IMR-90 (cell line): Measurements from ENCODE around the gene VPS39. TPM values are rescaled to one million over a fixed set of nuclear protein-coding genes. Genes with fewer than 3 reads are reported as not detected.

Experiments
- ATAC-seq: fragments of 200-7000 bp; cut with Tn5 transposase; 2 replicates; pipeline ENCODE4 v1.9.1; 2020; ENCODE audit warnings: low read depth, mild to moderate bottlenecking, moderate library complexity
- BruUV-seq: library from RNA; stranded (reverse); fragments of 400-500 nt; replicated peaks from 2 replicates; lab custom pipeline; 2021; lab: Mats Ljungman, UMichigan
- CTCF ChIA-PET: fragments of 300-600 bp; formaldehyde crosslinking; extraction: SDS; loops from one replicate; lab custom pipeline; 2021; ENCODE audit warnings: antibody characterized with exemption; lab: Yijun Ruan, JAX
- POLR2A ChIA-PET: fragments of 300-600 bp; sonication (Branson Sonifier 250); formaldehyde crosslinking; loops from one replicate; lab custom pipeline; 2022; ENCODE audit warnings: antibody characterized with exemption; ENCODE audit not compliant: unreplicated experiment; lab: Charles Lee
- DNase-seq: peaks from one replicate; pipeline ENCODE4 v3.0.0; 2013
- H2AFZ ChIP-seq: replicated peaks from 2 replicates; pipeline ENCODE3; 2013; ENCODE audit warnings: low read length, mild to moderate bottlenecking; ENCODE audit not compliant: poor library complexity
- H2AK5ac ChIP-seq: 2 replicates; pipeline ENCODE4 v1.6.1; 2013; ENCODE audit warnings: low read depth, low read length, inconsistent platforms
- H2AK9ac ChIP-seq: replicated peaks from 2 replicates; pipeline ENCODE3; 2013; ENCODE audit warnings: mild to moderate bottlenecking, low read depth, low read length, moderate library complexity; ENCODE audit not compliant: poor library complexity
- H2BK120ac ChIP-seq: 2 replicates; pipeline ENCODE4 v1.6.1; 2013; ENCODE audit warnings: low read depth, low read length, inconsistent platforms
- H2BK15ac ChIP-seq: 3 replicates; pipeline ENCODE4 v1.6.1; 2013; ENCODE audit warnings: low read depth, low read length, inconsistent platforms
- H2BK20ac ChIP-seq: 2 replicates; pipeline ENCODE4 v1.6.1; 2013; ENCODE audit warnings: low read depth, mild to moderate bottlenecking, inconsistent platforms, low read length, moderate library complexity
- H2BK5ac ChIP-seq: 2 replicates; pipeline ENCODE4 v1.6.1; 2013; ENCODE audit warnings: mild to moderate bottlenecking, low read depth, low read length, inconsistent platforms; ENCODE audit not compliant: poor library complexity, severe bottlenecking
- H3K14ac ChIP-seq: replicated peaks from 2 replicates; pipeline ENCODE4 v1.6.1; 2013; ENCODE audit warnings: low read depth, low read length, inconsistent platforms
- H3K18ac ChIP-seq: 2 replicates; pipeline ENCODE4 v1.6.1; 2013; ENCODE audit warnings: low read depth, low read length, control low read depth
- H3K23ac ChIP-seq: 2 replicates; pipeline ENCODE4 v1.6.1; 2013; ENCODE audit warnings: low read depth, low read length, inconsistent platforms
- H3K27ac ChIP-seq: 2 replicates; pipeline ENCODE4 v1.5.1; 2013; ENCODE audit warnings: mild to moderate bottlenecking, control low read depth, low read length; ENCODE audit not compliant: insufficient read depth
- H3K27me3 ChIP-seq: 2 replicates; pipeline ENCODE4 v1.6.1; 2013; ENCODE audit warnings: low read length; ENCODE audit not compliant: control insufficient read depth, insufficient read depth
- H3K36me3 ChIP-seq: 2 replicates; pipeline ENCODE4 v1.6.1; 2013; ENCODE audit warnings: low read length, mixed read lengths; ENCODE audit not compliant: control insufficient read depth, insufficient read depth
- H3K4ac ChIP-seq: 2 replicates; pipeline ENCODE4 v1.6.1; 2013; ENCODE audit warnings: low read depth, low read length, inconsistent platforms
- H3K4me1 ChIP-seq: 2 replicates; pipeline ENCODE4 v1.6.1; 2013; ENCODE audit warnings: low read length, mixed read lengths; ENCODE audit not compliant: control insufficient read depth, insufficient read depth
- H3K4me2 ChIP-seq: 2 replicates; pipeline ENCODE4 v1.6.1; 2013; ENCODE audit warnings: low read depth, mild to moderate bottlenecking, control low read depth, low read length, moderate library complexity
- H3K4me3 ChIP-seq: 2 replicates; pipeline ENCODE4 v1.5.1; 2013; ENCODE audit warnings: low read depth, mild to moderate bottlenecking, control low read depth, low read length, moderate library complexity; ENCODE audit not compliant: insufficient read depth
- H3K56ac ChIP-seq: 2 replicates; pipeline ENCODE4 v1.6.1; 2013; ENCODE audit warnings: low read length, inconsistent platforms; ENCODE audit not compliant: insufficient read depth; ENCODE audit errors: extremely low read depth
- H3K79me1 ChIP-seq, 2 experiments: 2 replicates each; pipeline ENCODE4 v1.6.1; 2013; ENCODE audit warnings: low read length in 2 of 2, inconsistent platforms in 1 of 2, low read depth in 1 of 2
- H3K9ac ChIP-seq: 2 replicates; pipeline ENCODE4 v1.6.1; 2013; ENCODE audit warnings: low read depth, low read length, control low read depth
- H3K9me1 ChIP-seq: 2 replicates; pipeline ENCODE4 v1.6.1; 2013; ENCODE audit warnings: low read length, inconsistent platforms; ENCODE audit not compliant: insufficient read depth
- H3K9me3 ChIP-seq: 2 replicates; pipeline ENCODE4 v1.6.1; 2013; ENCODE audit warnings: low read length; ENCODE audit not compliant: control insufficient read depth, insufficient read depth
- H4K20me1 ChIP-seq: 2 replicates; pipeline ENCODE4 v1.6.1; 2013; ENCODE audit warnings: low read length, inconsistent platforms; ENCODE audit not compliant: insufficient read depth
- H4K5ac ChIP-seq: 2 replicates; pipeline ENCODE4 v1.6.1; 2013; ENCODE audit warnings: mild to moderate bottlenecking, low read depth, low read length, control low read depth
- H4K8ac ChIP-seq, 2 experiments: 2 replicates each; pipeline ENCODE4 v1.6.1; 2013; ENCODE audit warnings: low read depth in 2 of 2, low read length in 2 of 2, control low read depth in 1 of 2, inconsistent platforms in 1 of 2
- H4K91ac ChIP-seq: 2 replicates; pipeline ENCODE4 v1.6.1; 2013; ENCODE audit warnings: low read depth, low read length, inconsistent platforms; ENCODE audit not compliant: insufficient read depth
- CTCF ChIP-seq: conservative IDR thresholded peaks from 2 replicates; pipeline ENCODE4 v1.5.1; 2012; ENCODE audit warnings: mild to moderate bottlenecking, low read depth, low read length, improper control_type of control experiment
- FOS ChIP-seq: fragments of 150-350 bp; IDR thresholded peaks from 2 replicates; pipeline ENCODE4 v1.6.1; 2016; ENCODE audit warnings: low read depth, low read length
- RAD21 ChIP-seq: IDR thresholded peaks from 2 replicates; pipeline ENCODE4 v1.6.1; 2012; ENCODE audit warnings: low read length, improper control_type of control experiment
- SMC3 ChIP-seq: fragments of 150-350 bp; IDR thresholded peaks from 2 replicates; pipeline ENCODE4 v1.6.1; 2016; ENCODE audit warnings: low read depth, mild to moderate bottlenecking, antibody characterized with exemption, low read length, moderate library complexity
- WGBS, 2 experiments: methylation state at CpG; one replicate each; pipeline versions ENCODE4 v1.1.5 to v1.1.7; 2013; ENCODE audit warnings: missing lambda C conversion rate in 2 of 2; ENCODE audit not compliant: insufficient read length in 1 of 2; ENCODE audit errors: extremely low coverage in 2 of 2; 5-methylcytosine and 5-hydroxymethylcytosine counted together
- dilution Hi-C: fragments of 300-500 bp; cut with HindIII; formaldehyde crosslinking; loops from one replicate; pipeline ENCODE4 v1.14.3; 2018; ENCODE audit warnings: low sequenced_read_pairs; ENCODE audit not compliant: unreplicated experiment
- in situ Hi-C: fragments of 300-500 bp; cut with MboI; formaldehyde crosslinking; loops from 3 replicates; pipeline ENCODE4 v1.14.3; 2019; ENCODE audit warnings: low sequenced_read_pairs, inconsistent platforms, mixed read lengths
- intact Hi-C: fragments of 100-400 bp; cut with micrococcal nuclease; formaldehyde crosslinking; loops from 2 replicates; pipeline ENCODE4 v1.10.0; 2022
- polyA plus RNA-seq, 3 experiments: library from polyadenylated mRNA; depleted of rRNA; stranded (reverse); fragments of >200 nt; gene quantifications; 2 replicates each; pipeline ENCODE4 v1.2.3, GENCODE V29; 2012; ENCODE audit warnings: low replicate concordance in 1 of 3
- total RNA-seq: library from RNA; depleted of rRNA; stranded (reverse); fragments of >200 nt; gene quantifications from 2 replicates; pipeline ENCODE4 v1.2.3, GENCODE V29; 2012

The VPS39 gene
- total and polyA plus RNA-seq, 2 of the 4 experiments (the other 2 are of a cell fraction), result 49.7 to 52.2 TPM

GRCh38 chr15:42137461-42138261, 70.4 kb downstream of the VPS39 start:
- Histone ChIP-seq H2AK5ac (no peak overlapping the region), H2BK5ac (no peak overlapping the region), H4K91ac (no peak overlapping the region), H2AFZ (peak overlapping the region; percentile 32), H2AK9ac (no peak overlapping the region), H3K4ac (no peak overlapping the region), H3K18ac (no peak overlapping the region), H3K79me1 (no peaks in the 10 kb centered on the region), H3K4me1 (no peaks in the 10 kb centered on the region), H3K4me2 (no peak overlapping the region), H3K27ac (no peak overlapping the region), H3K27me3 (peaks cover 41% of the 10 kb centered on the region), H3K9me3 (peaks cover 3% of the 10 kb centered on the region; the same call in 1 of the 2 replicates), H3K4me3 (no peak overlapping the region), H3K14ac (no peak overlapping the region), H3K36me3 (no peaks in the 10 kb centered on the region), H2BK20ac (no peak overlapping the region), H2BK120ac (no peak overlapping the region), H2BK15ac (no peak overlapping the region), H4K8ac (no peak overlapping the region), H3K9ac (no peak overlapping the region), H4K5ac (no peak overlapping the region), H4K20me1 (no peaks in the 10 kb centered on the region), H3K23ac (no peak overlapping the region; the same call in 1 of the 2 replicates), H3K56ac (no peak overlapping the region), H3K9me1 (no peaks in the 10 kb centered on the region)
- no TSS peak for BruUV-seq
- in situ Hi-C loops, result no loop called here
- no CpG with 5 or more reads among the region's 11 CpGs for WGBS, 2 experiments
- dilution Hi-C loops, result no loop called here
- TF ChIP-seq RAD21, result peak; percentile 55
- peak; percentile 63 for TF ChIP-seq SMC3
- TF ChIP-seq CTCF, result peak; percentile 67
- TF ChIP-seq FOS, result no peak
- CTCF ChIA-PET, result interaction anchor here (1.1 to 1.6 kb wide), 3 partner anchors 12 to 53 kb away, joined by 3 to 7 read pairs (median 4); no protein-coding TSS in a partner anchor
- intact Hi-C loops, result loop anchor here (1.0 to 5.0 kb wide), 2 partner anchors 50 to 148 kb away; no protein-coding TSS in a partner anchor
- peak; percentile 80 for ATAC-seq
- POLR2A ChIA-PET, result no interaction called here
- peak; percentile 50 for DNase-seq
